SU-DHL-6 (cell line): ENCODE data around the gene BTBD9.

Source experiments
- EZH2phosphoT487 ChIP-seq: fragments of 200-600 bp; sonication (generic), shearing (Covaris generic); conservative IDR thresholded peaks from 2 replicates; pipeline ENCODE4 v1.6.1; 2018; ENCODE audit warnings: mild to moderate bottlenecking, antibody characterized with exemption, low read length, moderate library complexity, mixed read lengths
- TF ChIP-seq, protein P1 (sequence below): fragments of 200-600 bp; sonication (generic); IDR thresholded peaks from one replicate; pipeline ENCODE4 v1.5.1; 2017; ENCODE audit warnings: antibody characterized with exemption, mild to moderate bottlenecking, low read length, moderate library complexity; ENCODE audit not compliant: insufficient read depth, poor library complexity, severe bottlenecking

- TF ChIP-seq, protein P1, sequence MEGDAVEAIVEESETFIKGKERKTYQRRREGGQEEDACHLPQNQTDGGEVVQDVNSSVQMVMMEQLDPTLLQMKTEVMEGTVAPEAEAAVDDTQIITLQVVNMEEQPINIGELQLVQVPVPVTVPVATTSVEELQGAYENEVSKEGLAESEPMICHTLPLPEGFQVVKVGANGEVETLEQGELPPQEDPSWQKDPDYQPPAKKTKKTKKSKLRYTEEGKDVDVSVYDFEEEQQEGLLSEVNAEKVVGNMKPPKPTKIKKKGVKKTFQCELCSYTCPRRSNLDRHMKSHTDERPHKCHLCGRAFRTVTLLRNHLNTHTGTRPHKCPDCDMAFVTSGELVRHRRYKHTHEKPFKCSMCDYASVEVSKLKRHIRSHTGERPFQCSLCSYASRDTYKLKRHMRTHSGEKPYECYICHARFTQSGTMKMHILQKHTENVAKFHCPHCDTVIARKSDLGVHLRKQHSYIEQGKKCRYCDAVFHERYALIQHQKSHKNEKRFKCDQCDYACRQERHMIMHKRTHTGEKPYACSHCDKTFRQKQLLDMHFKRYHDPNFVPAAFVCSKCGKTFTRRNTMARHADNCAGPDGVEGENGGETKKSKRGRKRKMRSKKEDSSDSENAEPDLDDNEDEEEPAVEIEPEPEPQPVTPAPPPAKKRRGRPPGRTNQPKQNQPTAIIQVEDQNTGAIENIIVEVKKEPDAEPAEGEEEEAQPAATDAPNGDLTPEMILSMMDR, result no peak
- TF ChIP-seq EZH2phosphoT487, result no peak
Observed at GRCh38 chr6:38283734-38284362, 355.9 kb downstream of the BTBD9 start.
